GM20000 (cell line): Measurements from ENCODE around the gene SCD.

Experiments
- DNase-seq: peaks from one replicate; pipeline ENCODE4 v3.0.0; 2012; ENCODE audit warnings: low spot score
- TF ChIP-seq, protein P1 (sequence below): IDR thresholded peaks from 2 replicates; pipeline ENCODE4 v1.5.1; 2012; ENCODE audit warnings: mild to moderate bottlenecking, control low read depth; ENCODE audit errors: extremely low read depth, missing control alignments

Gene SCD

DNA sequence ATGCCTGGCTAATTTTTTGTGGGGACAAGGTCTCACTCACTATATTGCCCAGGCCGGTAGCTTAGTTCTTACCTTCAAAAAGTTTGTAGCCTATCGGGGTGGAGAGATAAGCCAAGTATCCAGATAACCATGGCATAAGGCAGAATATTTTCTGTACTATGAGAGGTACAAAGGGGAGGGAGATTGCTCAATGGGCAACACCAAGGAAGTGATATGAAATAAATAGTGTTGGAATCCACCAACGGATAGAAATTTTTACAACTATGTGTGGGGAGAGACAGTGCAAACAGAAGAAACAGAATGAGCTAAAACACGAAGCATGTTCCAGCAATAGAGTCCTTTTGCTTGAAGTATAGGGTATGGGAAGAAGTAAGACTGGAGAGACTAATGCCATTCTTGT lies 8.1 kb downstream of the SCD start:
- no peak for DNase-seq
- TF ChIP-seq, protein P1, sequence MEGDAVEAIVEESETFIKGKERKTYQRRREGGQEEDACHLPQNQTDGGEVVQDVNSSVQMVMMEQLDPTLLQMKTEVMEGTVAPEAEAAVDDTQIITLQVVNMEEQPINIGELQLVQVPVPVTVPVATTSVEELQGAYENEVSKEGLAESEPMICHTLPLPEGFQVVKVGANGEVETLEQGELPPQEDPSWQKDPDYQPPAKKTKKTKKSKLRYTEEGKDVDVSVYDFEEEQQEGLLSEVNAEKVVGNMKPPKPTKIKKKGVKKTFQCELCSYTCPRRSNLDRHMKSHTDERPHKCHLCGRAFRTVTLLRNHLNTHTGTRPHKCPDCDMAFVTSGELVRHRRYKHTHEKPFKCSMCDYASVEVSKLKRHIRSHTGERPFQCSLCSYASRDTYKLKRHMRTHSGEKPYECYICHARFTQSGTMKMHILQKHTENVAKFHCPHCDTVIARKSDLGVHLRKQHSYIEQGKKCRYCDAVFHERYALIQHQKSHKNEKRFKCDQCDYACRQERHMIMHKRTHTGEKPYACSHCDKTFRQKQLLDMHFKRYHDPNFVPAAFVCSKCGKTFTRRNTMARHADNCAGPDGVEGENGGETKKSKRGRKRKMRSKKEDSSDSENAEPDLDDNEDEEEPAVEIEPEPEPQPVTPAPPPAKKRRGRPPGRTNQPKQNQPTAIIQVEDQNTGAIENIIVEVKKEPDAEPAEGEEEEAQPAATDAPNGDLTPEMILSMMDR, result no peak

DNA sequence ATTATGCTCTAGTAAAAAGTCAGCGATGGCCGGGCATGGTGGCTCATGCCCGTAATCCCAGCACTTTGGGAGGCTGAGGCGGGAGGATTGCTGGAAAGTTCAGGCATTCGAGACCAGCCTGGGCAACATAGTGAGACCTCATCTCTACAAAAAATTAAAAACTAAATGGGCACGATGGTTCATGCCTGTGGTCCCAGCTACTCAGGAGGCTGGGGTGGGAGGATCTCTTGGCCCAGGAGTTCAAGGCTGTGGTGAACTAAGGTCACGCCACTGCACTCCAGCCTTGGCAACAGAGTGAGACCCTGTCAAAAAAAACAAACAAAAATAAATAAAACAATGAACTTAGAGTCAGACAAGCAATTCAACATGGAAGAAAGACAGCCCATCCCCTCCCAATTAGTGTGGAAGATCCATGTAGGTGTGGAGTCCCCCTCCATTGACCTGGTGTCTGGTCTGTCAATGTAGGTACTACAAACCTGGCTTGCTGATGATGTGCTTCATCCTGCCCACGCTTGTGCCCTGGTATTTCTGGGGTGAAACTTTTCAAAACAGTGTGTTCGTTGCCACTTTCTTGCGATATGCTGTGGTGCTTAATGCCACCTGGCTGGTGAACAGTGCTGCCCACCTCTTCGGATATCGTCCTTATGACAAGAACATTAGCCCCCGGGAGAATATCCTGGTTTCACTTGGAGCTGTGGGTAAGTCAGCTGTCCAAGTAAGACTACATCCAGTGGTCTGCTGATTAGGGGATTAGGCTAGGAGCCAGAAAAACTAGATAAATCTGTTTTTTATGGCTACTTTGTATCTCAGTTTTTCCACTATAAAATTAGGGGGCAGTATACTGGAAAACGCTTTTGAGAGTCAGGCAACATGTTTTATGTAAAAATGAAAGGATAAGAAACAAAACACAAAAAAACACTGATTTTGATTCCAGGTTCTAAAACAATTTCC lies 9.3 kb downstream of the SCD start:
- no peak for DNase-seq
- TF ChIP-seq, protein P1, result no peak

DNA sequence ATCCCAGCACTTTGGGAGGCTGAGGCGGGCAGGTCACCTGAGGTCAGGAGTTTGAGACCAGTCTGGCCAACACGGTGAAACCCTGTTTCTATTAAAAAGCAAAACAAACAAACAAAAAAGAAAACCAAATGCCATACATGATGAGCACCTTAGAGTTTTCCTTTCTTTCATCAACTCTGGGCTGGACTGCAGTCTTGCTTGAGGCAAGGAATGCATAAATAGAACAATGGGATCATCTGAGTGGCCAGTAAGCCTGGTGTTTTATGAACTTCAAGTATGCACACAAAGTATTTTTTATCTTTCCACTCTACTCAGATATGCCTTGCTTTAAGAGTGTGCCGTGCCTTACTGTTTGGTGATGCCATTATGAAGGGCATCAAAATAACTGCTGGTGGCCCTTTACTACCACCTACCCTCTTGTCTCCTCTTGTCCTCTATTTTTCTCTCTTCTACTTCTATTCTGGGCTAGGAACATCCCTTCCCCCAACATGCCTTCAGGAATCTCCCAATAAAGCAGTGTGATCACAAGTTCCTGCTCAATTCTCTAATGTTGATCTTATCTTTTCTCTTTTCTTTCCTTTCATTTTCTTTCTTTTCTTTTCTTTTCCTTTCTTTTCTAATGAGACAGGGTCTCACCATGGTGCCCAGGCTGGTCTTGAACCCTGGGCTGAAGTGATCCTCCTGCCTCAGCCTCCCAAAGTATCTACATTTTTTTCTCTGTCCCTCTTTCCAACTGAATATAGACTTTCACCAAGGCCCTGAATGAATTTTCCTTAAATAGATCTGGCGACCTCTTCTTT lies 10.2 kb downstream of the SCD start:
- TF ChIP-seq, protein P1, result no peak
- no peak for DNase-seq

DNA sequence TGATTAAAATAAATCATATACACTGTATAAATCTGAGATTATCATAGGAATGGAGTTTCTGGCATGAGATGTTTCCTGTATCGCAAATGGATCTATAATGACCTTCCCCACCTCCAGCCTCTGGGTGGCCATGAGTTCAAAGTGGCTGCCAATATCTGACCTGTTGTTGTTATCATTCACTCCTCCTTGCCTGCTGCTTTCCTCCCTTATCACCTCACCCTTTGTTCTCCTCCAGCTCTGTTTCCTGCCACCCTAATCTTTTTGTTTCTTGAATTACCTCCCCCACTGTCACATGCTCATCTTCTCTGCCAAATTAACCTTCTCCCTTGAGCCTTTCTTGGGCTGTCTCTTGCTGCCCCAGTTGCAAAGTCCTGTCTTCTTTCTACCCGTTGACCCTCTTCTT lies 12.0 kb downstream of the SCD start:
- TF ChIP-seq, protein P1, result no peak
- DNase-seq, result no peak

DNA sequence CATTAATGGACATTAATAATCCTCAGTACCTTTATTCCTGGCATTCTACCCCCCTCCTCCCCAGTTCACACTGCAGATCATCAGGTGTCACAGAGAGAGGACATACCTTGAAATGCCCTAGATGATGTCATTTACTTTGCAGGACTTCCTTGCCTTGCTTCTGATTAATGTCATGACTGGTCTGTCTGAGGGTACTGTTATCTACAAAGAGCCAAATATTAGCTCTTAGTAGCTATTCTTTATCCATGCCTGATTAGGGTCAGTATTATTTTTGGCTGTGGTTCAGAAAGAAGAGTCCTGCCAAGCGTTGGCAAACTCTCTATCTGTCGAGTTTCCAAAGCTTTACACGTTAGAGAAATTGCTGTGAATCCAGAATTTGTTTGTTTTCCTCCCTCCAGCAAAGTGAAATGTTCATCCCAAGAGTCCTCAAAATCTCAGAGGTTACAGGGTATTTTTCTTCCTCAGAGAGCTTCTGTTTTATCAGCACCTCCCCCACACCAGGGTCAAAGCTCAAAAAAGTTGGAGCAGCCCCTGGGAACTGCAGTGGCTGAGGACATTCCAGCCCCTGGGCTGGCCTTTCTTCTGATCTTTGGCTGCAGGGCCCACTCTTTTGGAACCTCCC lies 12.6 kb downstream of the SCD start:
- TF ChIP-seq, protein P1, result no peak
- no peak for DNase-seq

DNA sequence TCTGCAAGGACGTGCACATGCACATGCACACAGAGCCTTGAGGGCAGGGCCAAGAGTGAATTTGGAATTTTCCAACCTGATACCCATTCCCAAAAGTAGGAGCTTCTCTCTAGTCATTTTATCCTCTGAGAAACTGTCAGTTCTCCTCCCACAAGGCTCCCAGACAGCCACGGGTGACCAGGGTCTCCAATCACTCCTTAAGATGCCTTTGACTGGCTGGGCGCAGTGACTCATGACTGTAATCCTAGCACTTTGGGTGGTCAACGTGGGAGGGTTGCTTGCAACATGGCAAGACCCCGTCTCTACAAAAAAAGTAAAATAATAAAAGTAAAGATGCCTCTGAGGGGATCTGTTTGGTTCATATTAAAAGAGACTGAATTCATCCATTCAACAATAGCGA lies 13.2 kb downstream of the SCD start:
- DNase-seq, result no peak
- TF ChIP-seq, protein P1, result no peak
